Adipocyte (in vitro differentiated cells): Measurements from ENCODE around the gene PDE9A.

Experiments used
- DNase-seq: peaks from one replicate; pipeline ENCODE4 v3.0.0-alpha.2; 2015; ENCODE audit warnings: low read depth
- H3K27me3 ChIP-seq: replicated peaks from 2 replicates; pipeline ENCODE4 v1.7.0; 2013; ENCODE audit warnings: mild to moderate bottlenecking, low read length, moderate library complexity; ENCODE audit not compliant: control insufficient read depth, insufficient read depth
- H3K36me3 ChIP-seq: 2 replicates; pipeline ENCODE4 v1.7.0; 2013; ENCODE audit warnings: low read length, mild to moderate bottlenecking, moderate library complexity; ENCODE audit not compliant: control insufficient read depth, insufficient read depth, severe bottlenecking
- H3K4me1 ChIP-seq: 2 replicates; pipeline ENCODE4 v1.7.0; 2013; ENCODE audit warnings: mild to moderate bottlenecking, low read length, moderate library complexity; ENCODE audit not compliant: control insufficient read depth, insufficient read depth
- H3K4me3 ChIP-seq: 2 replicates; pipeline ENCODE4 v1.7.0; 2013; ENCODE audit warnings: mild to moderate bottlenecking, low read length, moderate library complexity
- H3K9ac ChIP-seq: 2 replicates; pipeline ENCODE4 v1.7.0; 2013; ENCODE audit warnings: mild to moderate bottlenecking, low read length, moderate library complexity
- H3K9me3 ChIP-seq: 2 replicates; pipeline ENCODE4 v1.7.0; 2013; ENCODE audit warnings: mild to moderate bottlenecking, low read length, moderate library complexity; ENCODE audit not compliant: control insufficient read depth

The PDE9A gene

GRCh38 chr21:42699196-42699595 is 45.8 kb downstream of the PDE9A start:
- H3K9ac ChIP-seq: no peak overlapping the region
- H3K9me3 ChIP-seq: peaks cover 16% of the 10 kb centered on the region
- no peak for DNase-seq
- no peaks in the 10 kb centered on the region for H3K36me3 ChIP-seq
- H3K4me1 ChIP-seq: peaks cover 4% of the 10 kb centered on the region
- H3K4me3 ChIP-seq: no peak overlapping the region
- H3K27me3 ChIP-seq: peaks cover 18% of the 10 kb centered on the region

- Histone ChIP-seq H3K27me3 (peaks cover 18% of the 10 kb centered on the region), H3K4me3 (no peak overlapping the region), H3K9me3 (peaks cover 16% of the 10 kb centered on the region), H3K4me1 (no peaks in the 10 kb centered on the region), H3K36me3 (no peaks in the 10 kb centered on the region), H3K9ac (no peak overlapping the region)
- no peak for DNase-seq
These were observed 48.5 kb downstream of the PDE9A start for GRCh38 chr21:42701706-42702456.

GRCh38 chr21:42702720-42703119 is 49.3 kb downstream of the PDE9A start:
- peaks cover 18% of the 10 kb centered on the region for H3K27me3 ChIP-seq
- H3K4me3 ChIP-seq: no peak overlapping the region
- H3K9ac ChIP-seq: no peak overlapping the region
- no peaks in the 10 kb centered on the region for H3K4me1 ChIP-seq
- no peak for DNase-seq
- peaks cover 16% of the 10 kb centered on the region for H3K9me3 ChIP-seq
- H3K36me3 ChIP-seq: no peaks in the 10 kb centered on the region

GRCh38 chr21:42703136-42703908 is 49.9 kb downstream of the PDE9A start:
- DNase-seq: no peak
- Histone ChIP-seq H3K9me3 (peaks cover 16% of the 10 kb centered on the region), H3K9ac (no peak overlapping the region), H3K27me3 (peaks cover 12% of the 10 kb centered on the region), H3K4me3 (no peak overlapping the region), H3K4me1 (no peaks in the 10 kb centered on the region), H3K36me3 (no peaks in the 10 kb centered on the region)

GRCh38 chr21:42703965-42704364 is 50.5 kb downstream of the PDE9A start:
- H3K4me3 ChIP-seq: no peak overlapping the region
- DNase-seq: no peak
- H3K36me3 ChIP-seq: no peaks in the 10 kb centered on the region
- no peak overlapping the region for H3K9ac ChIP-seq
- H3K4me1 ChIP-seq: no peaks in the 10 kb centered on the region
- peaks cover 16% of the 10 kb centered on the region for H3K9me3 ChIP-seq
- H3K27me3 ChIP-seq: peaks cover 10% of the 10 kb centered on the region

GRCh38 chr21:42704861-42705260 is 51.4 kb downstream of the PDE9A start:
- Histone ChIP-seq H3K4me3 (no peak overlapping the region), H3K27me3 (peaks cover 10% of the 10 kb centered on the region), H3K4me1 (no peaks in the 10 kb centered on the region), H3K36me3 (no peaks in the 10 kb centered on the region), H3K9me3 (peaks cover 16% of the 10 kb centered on the region), H3K9ac (no peak overlapping the region)
- DNase-seq: no peak

GRCh38 chr21:42705346-42705745 is 51.9 kb downstream of the PDE9A start:
- no peaks in the 10 kb centered on the region for H3K36me3 ChIP-seq
- peaks cover 16% of the 10 kb centered on the region for H3K9me3 ChIP-seq
- H3K4me3 ChIP-seq: no peak overlapping the region
- no peak overlapping the region for H3K9ac ChIP-seq
- no peak for DNase-seq
- H3K4me1 ChIP-seq: no peaks in the 10 kb centered on the region
- H3K27me3 ChIP-seq: peaks cover 10% of the 10 kb centered on the region

GRCh38 chr21:42705746-42706374 is 52.4 kb downstream of the PDE9A start:
- Histone ChIP-seq H3K4me3 (no peak overlapping the region), H3K9me3 (peaks cover 16% of the 10 kb centered on the region), H3K27me3 (peaks cover 10% of the 10 kb centered on the region), H3K9ac (no peak overlapping the region), H3K4me1 (no peaks in the 10 kb centered on the region), H3K36me3 (no peaks in the 10 kb centered on the region)
- no peak for DNase-seq

GRCh38 chr21:42706765-42707164 is 53.3 kb downstream of the PDE9A start:
- no peak overlapping the region for H3K9ac ChIP-seq
- DNase-seq: no peak
- no peaks in the 10 kb centered on the region for H3K4me1 ChIP-seq
- no peaks in the 10 kb centered on the region for H3K36me3 ChIP-seq
- peaks cover 10% of the 10 kb centered on the region for H3K27me3 ChIP-seq
- peaks cover 8% of the 10 kb centered on the region for H3K9me3 ChIP-seq
- no peak overlapping the region for H3K4me3 ChIP-seq

- Histone ChIP-seq H3K9ac (no peak overlapping the region), H3K4me1 (no peaks in the 10 kb centered on the region), H3K36me3 (no peaks in the 10 kb centered on the region), H3K9me3 (peaks cover 2% of the 10 kb centered on the region), H3K4me3 (no peak overlapping the region), H3K27me3 (peaks cover 5% of the 10 kb centered on the region)
- DNase-seq: no peak
These were observed 53.9 kb downstream of the PDE9A start for GRCh38 chr21:42707207-42707830.

GRCh38 chr21:42708107-42708506 is 54.7 kb downstream of the PDE9A start:
- no peak for DNase-seq
- H3K27me3 ChIP-seq: no peaks in the 10 kb centered on the region
- H3K9ac ChIP-seq: no peak overlapping the region
- no peaks in the 10 kb centered on the region for H3K4me1 ChIP-seq
- no peaks in the 10 kb centered on the region for H3K9me3 ChIP-seq
- H3K36me3 ChIP-seq: no peaks in the 10 kb centered on the region
- no peak overlapping the region for H3K4me3 ChIP-seq
